ENCODE results near the gene ELOVL6. TPM values are rescaled to one million over a fixed set of nuclear protein-coding genes. Genes with fewer than 3 reads are reported as not detected.

Gene ELOVL6
- total RNA-seq, 2 experiments from 2014 or later: 7.2 to 7.9 TPM

DNA sequence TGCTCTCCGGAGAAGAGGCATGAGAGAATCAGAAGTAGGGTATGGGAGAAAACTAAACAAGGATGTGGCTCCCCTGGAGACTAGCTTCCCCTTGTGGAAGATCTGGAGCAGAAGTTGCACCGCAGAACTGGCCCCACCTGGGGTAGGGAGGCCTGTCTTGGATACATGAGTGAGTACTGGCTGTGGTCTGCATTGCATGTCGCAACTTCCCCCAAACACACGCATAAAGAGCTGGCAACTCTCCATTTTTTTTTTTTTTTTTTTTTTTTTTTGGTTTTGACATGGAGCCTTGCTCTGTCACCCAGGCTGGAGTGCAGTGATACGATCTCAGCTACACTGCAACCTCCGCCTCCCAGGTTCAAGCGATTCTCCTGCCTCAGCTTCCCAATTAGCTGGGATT, 165.8 kb downstream of the ELOVL6 start:
- Mint-ChIP-seq H3K36me3 (ENCODE audit: low read depth) (no peaks in the 10 kb centered on the region), H3K27me3 (ENCODE audit: low read depth) (peaks cover 13% of the 10 kb centered on the region), H3K4me1 (ENCODE audit: low read depth) (peaks cover 2% of the 10 kb centered on the region), H3K4me3 (no peak overlapping the region), H3K27ac (no peak overlapping the region), H3K9me3 (no peaks in the 10 kb centered on the region)
- CTCF ChIA-PET: interaction anchor here (0.6 kb wide), 1 partner anchor 200 kb away, joined by 5 read pairs; no protein-coding TSS in a partner anchor
- intact Hi-C loops (cut with micrococcal nuclease): no loop called here
- DNase-seq: no peak

DNA sequence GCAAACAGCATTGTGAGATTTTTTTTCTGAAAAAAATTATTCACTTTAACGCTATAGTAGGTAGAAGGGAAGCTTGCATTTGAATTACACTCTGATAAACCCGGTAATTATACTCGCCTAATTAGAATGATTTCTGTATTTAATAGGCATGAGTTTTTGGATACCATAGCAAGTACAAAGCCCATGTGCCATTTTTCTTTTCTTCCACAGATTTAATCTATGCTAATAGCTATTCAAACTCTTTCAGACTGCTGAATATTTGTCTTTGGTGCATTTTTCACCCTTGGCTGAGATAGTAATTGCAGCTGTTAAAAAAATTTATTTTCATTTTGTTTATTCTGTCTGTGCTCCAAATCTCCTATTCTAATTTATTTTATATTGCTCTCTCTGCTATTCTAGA, 172.7 kb downstream of the ELOVL6 start:
- Mint-ChIP-seq H3K4me3 (no peak overlapping the region), H3K36me3 (ENCODE audit: low read depth) (no peaks in the 10 kb centered on the region), H3K27ac (no peak overlapping the region), H3K27me3 (ENCODE audit: low read depth) (peaks cover 3% of the 10 kb centered on the region), H3K9me3 (no peaks in the 10 kb centered on the region), H3K4me1 (ENCODE audit: low read depth) (peaks cover 4% of the 10 kb centered on the region)
- CTCF ChIA-PET: interaction anchor here (0.7 to 1.1 kb wide), 2 partner anchors 17 to 21 kb away, joined by 3 read pairs; no protein-coding TSS in a partner anchor
- DNase-seq: no peak
- intact Hi-C loops (cut with micrococcal nuclease): no loop called here

DNA sequence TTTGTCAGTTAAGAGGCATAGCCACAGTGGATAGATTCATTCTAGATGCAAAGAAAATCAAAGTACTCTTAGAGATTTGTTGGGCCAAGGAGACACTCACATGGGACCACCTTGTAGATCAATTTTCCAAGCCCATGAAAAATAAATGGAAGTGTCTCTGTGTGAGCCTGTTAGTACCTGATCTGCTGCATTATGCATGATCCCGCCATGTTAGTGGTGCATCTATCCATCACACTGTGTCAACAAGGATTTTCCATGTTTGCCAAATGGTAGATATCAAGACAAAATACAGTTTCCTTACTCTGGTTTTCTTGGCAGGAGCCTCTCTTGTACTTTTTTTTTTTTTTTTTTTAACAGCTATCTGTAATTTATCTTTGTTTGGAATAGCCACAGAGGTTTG, 173.4 kb downstream of the ELOVL6 start:
- Mint-ChIP-seq H3K27ac (no peak overlapping the region), H3K4me1 (ENCODE audit: low read depth) (peaks cover 10% of the 10 kb centered on the region), H3K27me3 (ENCODE audit: low read depth) (peaks cover 3% of the 10 kb centered on the region), H3K9me3 (no peaks in the 10 kb centered on the region), H3K4me3 (no peak overlapping the region), H3K36me3 (ENCODE audit: low read depth) (no peaks in the 10 kb centered on the region)
- CTCF ChIA-PET: interaction anchor here (0.5 to 1.1 kb wide), 2 partner anchors 20 to 47 kb away, joined by 3 to 4 read pairs; no protein-coding TSS in a partner anchor
- DNase-seq: no peak
- intact Hi-C loops (cut with micrococcal nuclease): no loop called here

DNA sequence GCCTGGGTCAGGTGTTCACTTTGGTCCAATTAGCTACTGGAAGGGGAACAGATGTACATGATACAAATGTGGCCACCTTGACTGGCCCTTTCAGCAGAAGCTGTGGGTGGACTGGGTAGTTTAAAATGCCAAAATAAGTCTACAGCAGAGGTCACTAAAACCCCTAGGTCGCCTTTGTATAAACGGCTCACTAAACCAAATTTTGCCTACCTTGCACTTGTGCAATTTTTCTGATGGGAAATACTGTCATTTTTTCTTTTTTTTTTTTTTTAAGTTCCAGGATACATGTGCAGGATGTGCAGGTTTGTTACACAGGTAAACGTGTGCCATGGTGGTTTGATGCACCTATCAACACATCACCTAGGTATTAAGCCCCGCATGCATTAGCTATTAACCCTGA, 176.0 kb downstream of the ELOVL6 start:
- peaks cover 10% of the 10 kb centered on the region for H3K4me1 Mint-ChIP-seq (ENCODE audit: low read depth)
- H3K27me3 Mint-ChIP-seq (ENCODE audit: low read depth): no peaks in the 10 kb centered on the region
- no peak for DNase-seq
- H3K9me3 Mint-ChIP-seq: no peaks in the 10 kb centered on the region
- intact Hi-C loops (cut with micrococcal nuclease): no loop called here
- no peak overlapping the region for H3K4me3 Mint-ChIP-seq
- CTCF ChIA-PET: interaction anchor here (0.6 to 1.1 kb wide), 3 partner anchors 27 to 498 kb away, joined by 3 read pairs; no protein-coding TSS in a partner anchor
- no peaks in the 10 kb centered on the region for H3K36me3 Mint-ChIP-seq (ENCODE audit: low read depth)
- no peak overlapping the region for H3K27ac Mint-ChIP-seq

DNA sequence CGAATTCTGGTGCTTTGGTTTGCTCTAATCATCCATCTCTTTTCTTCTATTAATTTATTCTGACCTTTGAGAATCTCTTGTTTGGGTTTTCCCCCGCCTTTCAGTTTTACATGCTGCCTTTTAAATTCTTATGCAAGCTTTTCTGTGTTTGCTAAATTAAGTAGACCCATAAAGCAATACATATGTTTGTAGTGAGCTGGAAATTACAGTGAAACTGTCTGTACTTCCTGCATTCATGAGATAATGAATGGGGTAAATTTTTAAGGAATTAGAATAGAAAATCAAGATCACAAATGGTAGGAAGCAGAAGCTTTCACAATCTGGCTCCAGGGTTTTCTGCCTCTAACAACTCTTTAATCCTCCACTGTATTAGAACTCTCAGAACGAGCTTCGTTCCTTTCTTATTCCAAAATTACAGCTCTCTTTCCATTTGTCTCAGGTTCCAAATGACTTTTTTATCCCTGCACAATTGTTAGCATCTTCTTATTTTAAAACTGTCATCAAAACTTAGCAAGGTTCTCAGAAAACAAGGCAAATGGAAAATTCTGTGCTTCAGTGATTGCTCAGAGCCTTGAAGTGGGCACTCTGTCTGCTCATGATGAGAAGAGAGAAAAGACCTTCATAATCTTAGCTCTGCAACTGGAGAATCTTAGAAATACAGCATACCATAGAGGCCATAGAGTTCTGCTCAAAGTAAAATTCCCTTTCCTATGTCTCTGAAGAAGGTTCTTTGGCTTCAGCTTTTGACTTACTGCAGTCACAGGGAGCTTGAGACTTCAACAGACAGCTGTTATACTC, 177.6 kb downstream of the ELOVL6 start:
- Mint-ChIP-seq H3K9me3 (peaks cover 2% of the 10 kb centered on the region), H3K4me1 (ENCODE audit: low read depth) (peaks cover 10% of the 10 kb centered on the region), H3K4me3 (no peak overlapping the region), H3K27me3 (ENCODE audit: low read depth) (no peaks in the 10 kb centered on the region), H3K36me3 (ENCODE audit: low read depth) (no peaks in the 10 kb centered on the region), H3K27ac (no peak overlapping the region)
- DNase-seq: no peak
- CTCF ChIA-PET: interaction anchor here (1.1 to 2.0 kb wide), 5 partner anchors 11 to 488 kb away, joined by 3 to 7 read pairs (median 4); no protein-coding TSS in a partner anchor
- intact Hi-C loops (cut with micrococcal nuclease): no loop called here

DNA sequence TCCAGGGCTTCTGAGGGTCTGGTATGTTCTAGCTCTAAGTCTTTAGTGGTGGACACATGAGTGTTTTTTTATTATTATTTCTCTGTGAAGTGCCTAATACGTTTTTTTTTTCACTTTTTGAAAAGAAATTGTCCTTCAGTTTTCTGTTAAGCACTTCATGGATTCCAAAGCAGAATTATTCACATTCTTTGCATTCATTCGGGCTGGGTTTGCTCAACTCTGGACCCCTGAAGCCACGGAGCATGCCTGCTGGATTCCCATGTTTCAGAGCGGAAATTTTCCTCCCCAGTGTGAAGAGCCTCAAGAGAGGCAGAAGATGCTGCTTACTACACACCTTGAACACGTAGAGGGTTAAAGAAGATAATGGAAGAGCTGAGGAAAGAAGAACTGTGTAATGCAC, 178.3 kb downstream of the ELOVL6 start:
- H3K27me3 Mint-ChIP-seq (ENCODE audit: low read depth): no peaks in the 10 kb centered on the region
- H3K9me3 Mint-ChIP-seq: peaks cover 2% of the 10 kb centered on the region
- DNase-seq: no peak
- H3K36me3 Mint-ChIP-seq (ENCODE audit: low read depth): no peaks in the 10 kb centered on the region
- peaks cover 10% of the 10 kb centered on the region for H3K4me1 Mint-ChIP-seq (ENCODE audit: low read depth)
- intact Hi-C loops (cut with micrococcal nuclease): no loop called here
- H3K27ac Mint-ChIP-seq: no peak overlapping the region
- H3K4me3 Mint-ChIP-seq: no peak overlapping the region
- CTCF ChIA-PET: interaction anchor here (0.7 to 2.0 kb wide), 7 partner anchors 10 to 489 kb away, joined by 3 to 7 read pairs (median 4); no protein-coding TSS in a partner anchor

DNA sequence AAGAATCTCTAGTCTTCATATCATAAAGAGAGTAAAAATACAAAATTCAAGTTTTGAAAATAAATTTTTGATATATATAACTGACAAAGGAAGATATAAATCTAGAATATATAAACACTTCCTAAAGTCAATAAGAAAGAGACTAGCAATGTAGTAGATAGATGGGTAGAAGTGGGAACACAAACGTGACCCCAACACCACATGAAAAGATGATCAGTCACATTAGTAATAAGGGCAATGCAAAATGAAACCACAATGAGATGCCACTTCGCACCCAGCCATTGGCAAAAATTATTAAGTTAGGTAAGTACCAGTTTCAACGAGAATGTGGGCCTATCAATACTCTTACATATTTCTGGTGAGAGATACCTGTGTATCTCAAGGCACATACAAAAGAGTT, 179.3 kb downstream of the ELOVL6 start:
- Mint-ChIP-seq H3K36me3 (ENCODE audit: low read depth) (no peaks in the 10 kb centered on the region), H3K9me3 (peaks cover 2% of the 10 kb centered on the region), H3K27ac (no peak overlapping the region), H3K4me3 (no peak overlapping the region), H3K4me1 (ENCODE audit: low read depth) (peaks cover 10% of the 10 kb centered on the region), H3K27me3 (ENCODE audit: low read depth) (no peaks in the 10 kb centered on the region)
- DNase-seq: no peak
- intact Hi-C loops (cut with micrococcal nuclease): no loop called here
- CTCF ChIA-PET: interaction anchor here (0.7 to 1.1 kb wide), 2 partner anchors 28 to 185 kb away, joined by 3 to 4 read pairs; no protein-coding TSS in a partner anchor

DNA sequence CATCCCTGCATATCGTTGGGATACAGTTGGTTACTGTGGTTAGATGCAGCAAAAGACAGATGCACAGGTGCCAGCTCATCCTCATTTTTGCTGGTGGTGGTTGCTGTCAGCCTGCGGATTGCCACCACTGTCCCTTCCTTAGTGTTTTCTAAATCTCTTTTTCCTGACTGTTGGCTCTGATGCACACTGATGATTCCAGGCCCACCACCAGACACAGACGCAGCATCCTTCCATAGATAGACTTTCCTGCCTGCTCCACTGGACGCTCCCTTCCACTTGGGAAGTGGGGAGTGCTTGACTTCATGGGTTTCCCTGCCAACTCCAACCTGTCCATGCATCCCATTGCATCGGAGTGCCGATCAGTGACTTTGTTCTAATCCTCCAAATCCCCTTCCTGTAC, 184.2 kb downstream of the ELOVL6 start:
- CTCF ChIA-PET: interaction anchor here (0.6 to 1.3 kb wide), 3 partner anchors 16 to 1643 kb away, joined by 3 read pairs; no protein-coding TSS in a partner anchor
- Mint-ChIP-seq H3K4me1 (ENCODE audit: low read depth) (no peaks in the 10 kb centered on the region), H3K27ac (no peak overlapping the region), H3K4me3 (no peak overlapping the region), H3K9me3 (peaks cover 2% of the 10 kb centered on the region), H3K36me3 (ENCODE audit: low read depth) (no peaks in the 10 kb centered on the region), H3K27me3 (ENCODE audit: low read depth) (peaks cover 2% of the 10 kb centered on the region)
- intact Hi-C loops (cut with micrococcal nuclease): no loop called here
- DNase-seq: no peak

DNA sequence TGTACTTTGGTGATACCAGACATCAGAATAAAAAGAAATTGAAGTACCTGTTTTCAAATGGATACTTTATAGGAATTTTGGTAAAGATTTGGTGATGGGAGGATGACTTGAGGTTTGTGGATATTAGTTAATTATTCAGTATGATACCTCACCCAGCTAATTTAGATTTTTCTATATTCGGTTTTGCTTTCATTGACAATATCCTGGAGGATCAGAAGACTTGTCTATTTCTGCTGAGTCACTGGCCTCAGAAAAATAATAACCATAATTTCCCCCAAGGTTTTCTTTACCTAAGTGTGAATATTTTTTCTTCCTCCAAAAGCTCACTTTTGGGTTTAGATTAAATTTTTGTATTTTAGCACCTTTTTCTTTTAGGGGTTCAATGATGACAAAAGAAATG, 185.5 kb downstream of the ELOVL6 start:
- no peak for DNase-seq
- Mint-ChIP-seq H3K4me3 (no peak overlapping the region), H3K4me1 (ENCODE audit: low read depth) (peaks cover 1% of the 10 kb centered on the region), H3K36me3 (ENCODE audit: low read depth) (no peaks in the 10 kb centered on the region), H3K27ac (no peak overlapping the region), H3K27me3 (ENCODE audit: low read depth) (peaks cover 2% of the 10 kb centered on the region), H3K9me3 (peaks cover 2% of the 10 kb centered on the region)
- intact Hi-C loops (cut with micrococcal nuclease): no loop called here
- CTCF ChIA-PET: interaction anchor here (1.1 to 1.4 kb wide), 2 partner anchors 302 to 498 kb away, joined by 3 read pairs; no protein-coding TSS in a partner anchor

DNA sequence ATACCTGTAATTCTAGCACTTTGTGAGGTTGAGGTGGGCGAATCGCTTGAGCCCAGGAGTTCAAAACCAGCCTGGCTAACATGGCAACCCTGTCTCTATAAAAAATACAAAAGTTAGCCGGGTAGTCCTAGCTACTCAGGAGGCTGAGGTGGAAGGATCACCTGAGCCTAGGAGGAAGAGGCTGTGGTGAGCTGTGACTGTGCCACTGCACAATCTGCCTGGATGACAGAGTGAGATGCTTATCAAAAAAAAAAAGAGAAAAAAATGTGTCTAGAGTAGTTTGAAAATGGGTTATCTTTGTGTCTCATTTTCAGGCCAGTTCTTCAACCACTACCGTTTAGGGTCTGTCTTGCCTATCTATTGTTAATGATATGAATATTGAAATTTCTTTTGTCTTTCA, 187.6 kb downstream of the ELOVL6 start:
- CTCF ChIA-PET: interaction anchor here (1.1 to 15.6 kb wide), 2 partner anchors 29 to 503 kb away, joined by 3 to 371 read pairs; no protein-coding TSS in a partner anchor
- Mint-ChIP-seq H3K9me3 (no peaks in the 10 kb centered on the region), H3K27me3 (ENCODE audit: low read depth) (peaks cover 2% of the 10 kb centered on the region), H3K27ac (no peak overlapping the region), H3K4me1 (ENCODE audit: low read depth) (peaks cover 5% of the 10 kb centered on the region), H3K36me3 (ENCODE audit: low read depth) (no peaks in the 10 kb centered on the region), H3K4me3 (no peak overlapping the region)
- intact Hi-C loops (cut with micrococcal nuclease): no loop called here
- DNase-seq: no peak

DNA sequence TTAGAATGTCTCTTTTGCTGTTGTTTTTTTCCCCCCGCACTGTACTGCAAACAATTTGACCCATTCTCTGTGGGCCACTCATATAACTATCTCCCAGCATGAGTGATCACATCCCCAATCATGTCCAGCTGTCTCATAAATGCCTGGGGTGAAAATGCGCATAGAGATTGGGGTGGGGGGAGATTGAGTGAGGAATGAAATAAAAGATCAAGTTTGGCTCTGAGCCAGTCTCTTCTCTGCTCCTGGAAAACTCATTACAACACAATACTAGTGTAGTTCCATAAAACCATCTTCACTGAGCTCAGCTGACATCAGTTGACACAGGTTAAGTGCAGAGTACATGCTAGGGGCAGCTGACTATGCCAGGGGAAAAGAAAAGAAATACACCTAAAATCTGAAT, 188.9 kb downstream of the ELOVL6 start:
- no peak overlapping the region for H3K27ac Mint-ChIP-seq
- no peak overlapping the region for H3K4me3 Mint-ChIP-seq
- DNase-seq: no peak
- H3K36me3 Mint-ChIP-seq (ENCODE audit: low read depth): no peaks in the 10 kb centered on the region
- H3K9me3 Mint-ChIP-seq: no peaks in the 10 kb centered on the region
- H3K27me3 Mint-ChIP-seq (ENCODE audit: low read depth): peaks cover 2% of the 10 kb centered on the region
- CTCF ChIA-PET: interaction anchor here (0.6 to 15.6 kb wide), 8 partner anchors 11 to 505 kb away, joined by 3 to 371 read pairs (median 3); no protein-coding TSS in a partner anchor
- intact Hi-C loops (cut with micrococcal nuclease): loop anchor here (5.0 to 10.0 kb wide), 3 partner anchors 188 to 1275 kb away; partner anchors contain the start of gene ELOVL6
- H3K4me1 Mint-ChIP-seq (ENCODE audit: low read depth): peaks cover 8% of the 10 kb centered on the region

DNA sequence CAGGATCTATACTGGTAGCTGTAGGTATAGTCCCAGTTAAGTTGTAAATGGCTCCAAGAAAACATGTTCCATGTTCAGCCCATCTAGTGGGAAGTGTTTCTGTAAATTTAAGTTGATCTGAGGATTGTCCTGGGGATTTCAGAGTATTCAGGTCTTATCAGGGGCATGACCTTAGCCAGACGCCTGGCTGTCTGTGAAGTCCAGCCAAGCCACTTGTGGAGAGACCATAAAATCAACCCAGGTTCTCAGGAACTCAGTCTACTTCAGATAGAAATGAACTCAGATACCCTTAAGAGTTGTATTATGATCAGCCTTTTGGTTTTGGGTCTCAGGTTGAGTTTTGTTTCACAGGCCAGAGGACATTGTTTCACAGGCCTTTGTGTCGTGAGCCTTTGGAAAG, 189.9 kb downstream of the ELOVL6 start:
- Mint-ChIP-seq H3K27ac (no peak overlapping the region), H3K36me3 (ENCODE audit: low read depth) (no peaks in the 10 kb centered on the region), H3K4me3 (no peak overlapping the region), H3K9me3 (no peaks in the 10 kb centered on the region), H3K27me3 (ENCODE audit: low read depth) (peaks cover 5% of the 10 kb centered on the region), H3K4me1 (ENCODE audit: low read depth) (peaks cover 8% of the 10 kb centered on the region)
- CTCF ChIA-PET: interaction anchor here (0.9 to 15.6 kb wide), 3 partner anchors 30 to 506 kb away, joined by 3 to 371 read pairs (median 3); no protein-coding TSS in a partner anchor
- DNase-seq: no peak
- intact Hi-C loops (cut with micrococcal nuclease): loop anchor here (5.0 to 10.0 kb wide), 3 partner anchors 189 to 1276 kb away; partner anchors contain the start of gene ELOVL6

Measured in activated naive CD4-positive, alpha-beta T cell treated with anti-CD3 and anti-CD28 coated beads for 36 hours (primary cell).